Thyroid gland (tissue), 4 donors: ENCODE results near the gene EPB41.

Experiments used
- CTCF ChIP-seq, 6 experiments: fragments of 200-600 bp in 3 of 6; fragments of 450-650 bp in 3 of 6; sonication (generic) in 3 of 6; IDR thresholded peaks; one replicate each; pipeline ENCODE4 v1.5.1; 2016 to 2019; ENCODE audit warnings: antibody characterized with exemption in 6 of 6, mild to moderate bottlenecking in 2 of 6, inconsistent platforms in 1 of 6, moderate library complexity in 1 of 6
- POLR2A ChIP-seq, 2 donors: fragments of 450-650 bp; IDR thresholded peaks; one replicate each; pipeline ENCODE4 v1.6.1; 2017; ENCODE audit warnings: antibody characterized with exemption in 2 of 2, mild to moderate bottlenecking in 2 of 2, moderate library complexity in 1 of 2

DNA sequence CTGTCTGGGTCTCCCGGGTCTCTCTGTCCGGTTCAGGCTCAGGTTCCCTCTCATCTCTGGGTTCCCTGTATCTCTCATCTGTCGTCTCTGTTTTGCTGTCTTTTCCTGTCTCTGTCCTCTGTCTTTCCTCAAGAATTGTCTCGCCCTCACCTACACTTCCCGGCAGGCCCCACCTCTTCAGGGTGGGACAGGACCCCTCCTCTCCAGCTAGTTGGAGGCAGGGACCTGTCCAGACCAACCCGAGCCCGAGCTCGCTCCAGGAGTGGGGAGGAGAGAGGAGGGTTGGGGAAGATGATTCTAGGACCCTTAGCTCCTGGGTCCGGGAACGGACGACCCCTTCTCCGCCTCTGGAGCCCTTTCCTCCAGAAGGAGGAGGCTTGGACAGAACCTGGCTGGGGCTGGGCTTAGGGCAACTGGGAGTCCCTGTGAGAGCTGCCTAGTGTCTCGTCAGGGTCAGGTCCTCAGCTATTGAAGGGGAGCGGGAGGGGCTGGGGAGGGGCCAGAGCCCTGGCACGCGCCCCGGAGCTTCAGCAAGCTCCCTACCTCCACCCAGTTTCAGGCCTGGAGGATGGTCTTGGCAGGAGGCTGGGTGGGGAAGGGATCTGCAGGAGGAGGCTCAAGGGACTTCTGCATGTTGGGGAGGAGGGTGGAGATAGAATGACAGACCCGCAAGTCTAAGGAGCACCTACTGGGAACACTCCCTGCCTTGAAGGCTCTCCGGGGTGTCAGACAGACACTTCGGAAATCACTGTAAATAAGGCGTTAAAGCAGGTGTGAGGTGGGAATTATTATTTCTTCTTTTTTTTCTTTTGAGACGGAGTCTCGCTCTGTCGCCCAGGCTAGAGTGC is 26.3 kb upstream of the EPB41 start:
- TF ChIP-seq CTCF (IDR thresholded peaks at IDR 0.05) (no peak), POLR2A (IDR thresholded peaks at IDR 0.05) (peak in 1 of 2 donors; percentile 33)
